HL-60 (cell line): ENCODE data around the gene RPL35A.

Source experiments
- DNase-seq, 2 experiments: peaks; one replicate each; pipeline ENCODE4 v3.0.0-alpha.2; 2010 to 2020; ENCODE audit warnings: low read depth in 1 of 2, low spot score in 1 of 2
- H3K27ac ChIP-seq: fragments of 250-450 bp; sonication (Bioruptor Pico); replicated peaks from 2 replicates; pipeline ENCODE4 v1.5.1; 2020; ENCODE audit warnings: mild to moderate bottlenecking, moderate library complexity
- H3K27me3 ChIP-seq: fragments of 250-450 bp; sonication (Bioruptor Pico); 2 replicates; pipeline ENCODE4 v1.5.1; 2021; ENCODE audit warnings: mild to moderate bottlenecking, moderate library complexity; ENCODE audit not compliant: insufficient read depth, poor library complexity, severe bottlenecking
- H3K4me3 ChIP-seq: replicated peaks from 2 replicates; pipeline ENCODE4 v1.5.1; 2011; ENCODE audit warnings: mild to moderate bottlenecking, control low read depth, low read length; ENCODE audit not compliant: insufficient read depth
- GABPA ChIP-seq: IDR thresholded peaks from 2 replicates; pipeline ENCODE4 v1.6.1; 2012; ENCODE audit warnings: low read depth
- POLR2AphosphoS5 ChIP-seq: IDR thresholded peaks from 2 replicates; pipeline ENCODE4 v1.6.1; 2012; ENCODE audit warnings: low read depth
- SPI1 ChIP-seq: IDR thresholded peaks from 2 replicates; pipeline ENCODE4 v1.6.1; 2012; ENCODE audit warnings: low read depth, mild to moderate bottlenecking, borderline replicate concordance
- TF ChIP-seq, protein P1 (sequence below): IDR thresholded peaks from 2 replicates; pipeline ENCODE4 v1.6.1; 2012; ENCODE audit warnings: low read depth; ENCODE audit not compliant: insufficient replicate concordance
- TF ChIP-seq, protein P2 (sequence below): IDR thresholded peaks from one replicate; pipeline ENCODE4 v1.5.1; 2011; ENCODE audit warnings: low read length, control low read depth, inconsistent platforms; ENCODE audit not compliant: insufficient read depth

Gene RPL35A

DNA sequence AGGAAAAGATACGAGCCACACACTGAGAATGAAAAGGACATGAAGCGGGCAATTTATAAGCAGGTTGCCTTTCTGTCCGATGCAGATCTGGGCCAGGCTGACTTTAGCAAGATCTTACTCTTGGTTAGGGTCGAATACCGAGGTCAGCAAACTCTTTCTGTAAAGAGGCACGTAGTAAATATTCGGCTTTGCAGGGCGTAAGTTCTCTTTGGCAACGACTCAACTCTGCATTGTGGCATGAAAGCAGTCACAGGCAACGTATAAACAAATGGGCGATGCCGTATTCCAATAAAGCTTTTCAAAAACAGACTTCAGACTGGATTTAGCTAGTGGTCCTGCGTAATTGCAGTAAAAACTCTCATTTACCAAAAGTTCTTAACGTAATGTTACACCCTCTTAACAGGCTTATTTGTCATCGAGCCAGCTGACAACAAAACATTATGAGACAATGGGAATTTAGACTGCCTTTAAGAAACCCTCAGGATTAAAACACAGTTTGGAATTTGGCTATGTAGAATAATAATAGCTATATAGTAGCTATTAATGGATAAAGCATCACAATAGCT is 13.1 kb upstream of the RPL35A start:
- Histone ChIP-seq H3K27me3 (no peaks in the 10 kb centered on the region), H3K4me3 (no peak overlapping the region), H3K27ac (no peak overlapping the region)
- DNase-seq: no peak
- no peak for TF ChIP-seq GABPA
- TF ChIP-seq SPI1: no peak
- TF ChIP-seq, protein P1, sequence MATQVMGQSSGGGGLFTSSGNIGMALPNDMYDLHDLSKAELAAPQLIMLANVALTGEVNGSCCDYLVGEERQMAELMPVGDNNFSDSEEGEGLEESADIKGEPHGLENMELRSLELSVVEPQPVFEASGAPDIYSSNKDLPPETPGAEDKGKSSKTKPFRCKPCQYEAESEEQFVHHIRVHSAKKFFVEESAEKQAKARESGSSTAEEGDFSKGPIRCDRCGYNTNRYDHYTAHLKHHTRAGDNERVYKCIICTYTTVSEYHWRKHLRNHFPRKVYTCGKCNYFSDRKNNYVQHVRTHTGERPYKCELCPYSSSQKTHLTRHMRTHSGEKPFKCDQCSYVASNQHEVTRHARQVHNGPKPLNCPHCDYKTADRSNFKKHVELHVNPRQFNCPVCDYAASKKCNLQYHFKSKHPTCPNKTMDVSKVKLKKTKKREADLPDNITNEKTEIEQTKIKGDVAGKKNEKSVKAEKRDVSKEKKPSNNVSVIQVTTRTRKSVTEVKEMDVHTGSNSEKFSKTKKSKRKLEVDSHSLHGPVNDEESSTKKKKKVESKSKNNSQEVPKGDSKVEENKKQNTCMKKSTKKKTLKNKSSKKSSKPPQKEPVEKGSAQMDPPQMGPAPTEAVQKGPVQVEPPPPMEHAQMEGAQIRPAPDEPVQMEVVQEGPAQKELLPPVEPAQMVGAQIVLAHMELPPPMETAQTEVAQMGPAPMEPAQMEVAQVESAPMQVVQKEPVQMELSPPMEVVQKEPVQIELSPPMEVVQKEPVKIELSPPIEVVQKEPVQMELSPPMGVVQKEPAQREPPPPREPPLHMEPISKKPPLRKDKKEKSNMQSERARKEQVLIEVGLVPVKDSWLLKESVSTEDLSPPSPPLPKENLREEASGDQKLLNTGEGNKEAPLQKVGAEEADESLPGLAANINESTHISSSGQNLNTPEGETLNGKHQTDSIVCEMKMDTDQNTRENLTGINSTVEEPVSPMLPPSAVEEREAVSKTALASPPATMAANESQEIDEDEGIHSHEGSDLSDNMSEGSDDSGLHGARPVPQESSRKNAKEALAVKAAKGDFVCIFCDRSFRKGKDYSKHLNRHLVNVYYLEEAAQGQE: no peak
- no peak for TF ChIP-seq POLR2AphosphoS5
- TF ChIP-seq, protein P2, sequence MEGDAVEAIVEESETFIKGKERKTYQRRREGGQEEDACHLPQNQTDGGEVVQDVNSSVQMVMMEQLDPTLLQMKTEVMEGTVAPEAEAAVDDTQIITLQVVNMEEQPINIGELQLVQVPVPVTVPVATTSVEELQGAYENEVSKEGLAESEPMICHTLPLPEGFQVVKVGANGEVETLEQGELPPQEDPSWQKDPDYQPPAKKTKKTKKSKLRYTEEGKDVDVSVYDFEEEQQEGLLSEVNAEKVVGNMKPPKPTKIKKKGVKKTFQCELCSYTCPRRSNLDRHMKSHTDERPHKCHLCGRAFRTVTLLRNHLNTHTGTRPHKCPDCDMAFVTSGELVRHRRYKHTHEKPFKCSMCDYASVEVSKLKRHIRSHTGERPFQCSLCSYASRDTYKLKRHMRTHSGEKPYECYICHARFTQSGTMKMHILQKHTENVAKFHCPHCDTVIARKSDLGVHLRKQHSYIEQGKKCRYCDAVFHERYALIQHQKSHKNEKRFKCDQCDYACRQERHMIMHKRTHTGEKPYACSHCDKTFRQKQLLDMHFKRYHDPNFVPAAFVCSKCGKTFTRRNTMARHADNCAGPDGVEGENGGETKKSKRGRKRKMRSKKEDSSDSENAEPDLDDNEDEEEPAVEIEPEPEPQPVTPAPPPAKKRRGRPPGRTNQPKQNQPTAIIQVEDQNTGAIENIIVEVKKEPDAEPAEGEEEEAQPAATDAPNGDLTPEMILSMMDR: no peak

DNA sequence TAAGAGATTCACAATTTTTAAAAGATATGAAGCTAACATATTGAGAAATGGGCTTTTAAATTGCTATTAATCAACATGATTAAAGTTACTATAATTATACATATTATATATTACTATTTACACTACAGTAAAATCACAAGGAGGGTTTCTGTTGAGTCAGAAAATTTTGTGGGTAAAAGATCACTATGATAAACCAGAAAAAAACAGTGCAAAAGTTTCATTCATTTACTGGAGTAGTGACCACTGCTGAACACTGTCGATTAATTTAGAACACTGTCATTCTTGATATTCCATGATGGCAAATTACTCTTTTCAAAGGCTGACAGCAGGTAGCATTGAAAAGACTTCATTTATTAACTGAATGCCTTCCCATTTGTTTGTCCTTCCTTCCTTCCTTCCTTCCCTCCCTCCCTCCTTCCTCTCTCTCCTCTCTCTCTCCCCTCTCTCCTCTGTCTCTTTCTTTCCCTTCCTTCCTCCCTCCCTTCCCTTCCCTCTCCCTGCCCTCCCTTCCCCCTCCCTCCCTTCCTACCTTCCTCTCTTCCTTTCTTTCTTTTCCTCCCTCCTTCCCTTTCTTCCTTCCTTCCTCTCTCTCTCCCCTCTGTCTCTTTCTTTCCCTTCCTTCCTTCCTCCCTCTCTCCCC is 9.1 kb upstream of the RPL35A start:
- DNase-seq: no peak
- H3K27ac ChIP-seq: no peak overlapping the region
- TF ChIP-seq SPI1 (no peak), POLR2AphosphoS5 (no peak), GABPA (no peak)
- TF ChIP-seq, protein P2: no peak
- TF ChIP-seq, protein P1: no peak
- H3K27me3 ChIP-seq: no peaks in the 10 kb centered on the region
- H3K4me3 ChIP-seq: no peak overlapping the region

DNA sequence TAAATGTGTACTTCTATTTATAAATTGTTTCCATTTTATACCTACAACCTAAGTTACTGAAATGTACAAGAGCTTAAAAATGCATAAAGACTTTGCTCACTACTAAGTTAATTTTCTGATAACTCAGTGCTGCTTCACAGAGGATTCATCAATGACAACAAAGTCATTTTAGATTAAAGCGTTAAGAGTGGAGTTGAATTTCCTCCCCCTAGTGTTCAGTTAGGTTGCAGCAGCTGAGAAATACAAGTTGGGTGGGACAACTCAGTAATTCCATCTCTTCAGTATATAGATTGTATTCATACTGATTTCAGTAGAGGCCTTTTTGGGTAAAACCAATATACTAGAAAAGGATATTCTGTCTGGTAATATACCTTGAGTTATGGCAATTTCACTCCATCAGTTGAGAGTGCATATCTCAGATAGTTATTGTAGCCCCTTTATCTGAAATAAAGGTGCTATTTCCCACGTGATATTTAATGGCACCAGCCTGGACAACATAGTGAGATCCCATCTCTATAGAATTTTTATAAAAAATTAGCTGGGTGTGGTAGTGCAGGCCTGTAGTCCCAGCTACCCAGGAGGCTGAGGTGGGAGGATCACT is 6.9 kb upstream of the RPL35A start:
- H3K4me3 ChIP-seq: no peak overlapping the region
- H3K27me3 ChIP-seq: no peaks in the 10 kb centered on the region
- H3K27ac ChIP-seq: no peak overlapping the region
- DNase-seq: peak in 1 of 2 experiments; percentile 29
- TF ChIP-seq, protein P1: no peak
- TF ChIP-seq GABPA: no peak
- TF ChIP-seq, protein P2: peak; percentile 69
